MCF 10A (cell line): ENCODE measurements around the gene SLC2A1. TPM values are rescaled to one million over a fixed set of nuclear protein-coding genes. Genes with fewer than 3 reads are reported as not detected.

ENCODE experiments used
- BruUV-seq: library from RNA; stranded (reverse); fragments of 400-500 nt; replicated peaks from 2 replicates; lab custom pipeline; 2021; lab: Mats Ljungman, UMichigan
- CTCF ChIA-PET: fragments of 300-600 bp; sonication (Branson Sonifier 250); formaldehyde crosslinking; extraction: SDS; loops from one replicate; lab custom pipeline; 2021; ENCODE audit warnings: antibody characterized with exemption, inconsistent platforms; lab: Yijun Ruan, JAX
- POLR2A ChIA-PET: fragments of 300-600, 350-650 bp; sonication (Branson Sonifier 250); formaldehyde crosslinking; extraction: SDS; loops from one replicate; lab custom pipeline; 2020; ENCODE audit warnings: antibody characterized with exemption, inconsistent platforms; lab: Yijun Ruan, JAX
- DNase-seq: peaks from one replicate; pipeline ENCODE4 v3.0.0-alpha.2; 2018; ENCODE audit not compliant: unreplicated experiment
- H3K27ac Mint-ChIP-seq: one replicate; pipeline ENCODE4 v1.8.0; 2022; ENCODE audit warnings: mild to moderate bottlenecking, low read depth, mixed read lengths; ENCODE audit not compliant: unreplicated experiment
- H3K27me3 Mint-ChIP-seq: one replicate; pipeline ENCODE4 v1.8.0; 2022; ENCODE audit warnings: mixed read lengths; ENCODE audit not compliant: insufficient read depth, unreplicated experiment
- H3K36me3 Mint-ChIP-seq: one replicate; pipeline ENCODE4 v1.8.0; 2022; ENCODE audit warnings: mild to moderate bottlenecking, moderate library complexity, mixed read lengths; ENCODE audit not compliant: insufficient read depth, unreplicated experiment
- H3K4me1 Mint-ChIP-seq: one replicate; pipeline ENCODE4 v1.8.0; 2022; ENCODE audit warnings: mixed read lengths; ENCODE audit not compliant: insufficient read depth, unreplicated experiment
- H3K4me3 Mint-ChIP-seq: one replicate; pipeline ENCODE4 v1.8.0; 2022; ENCODE audit warnings: mild to moderate bottlenecking, moderate library complexity, mixed read lengths; ENCODE audit not compliant: unreplicated experiment
- H3K9me3 Mint-ChIP-seq: one replicate; pipeline ENCODE4 v1.8.0; 2022; ENCODE audit warnings: mixed read lengths; ENCODE audit not compliant: unreplicated experiment
- intact Hi-C: fragments of 100-400 bp; cut with micrococcal nuclease; formaldehyde crosslinking; loops from 2 replicates; pipeline ENCODE4 v1.14.1; 2022
- total RNA-seq: library from RNA; stranded (reverse); gene quantifications from 2 replicates; pipeline ENCODE4 v1.2.3, GENCODE V29; 2022
- TF ChIP-seq, protein P1 (sequence below): fragments of 200-600 bp; IDR thresholded peaks from one replicate; pipeline ENCODE4 v1.8.0; 2022; ENCODE audit warnings: antibody characterized with exemption, mild to moderate bottlenecking; ENCODE audit not compliant: unreplicated experiment

SLC2A1 gene
- total RNA-seq, 1 experiment from 2014 or later = 87.5 TPM

GRCh38 chr1:42935313-42935895 lies 23.3 kb downstream of the SLC2A1 start:
- intact Hi-C loops = no loop called here
- POLR2A ChIA-PET = interaction anchor here (1.0 to 12.1 kb wide), 8 partner anchors 11 to 138 kb away, joined by 3 to 403 read pairs (median 11); partner anchors contain the start of gene SLC2A1
- no peaks in the 10 kb centered on the region for H3K27me3 Mint-ChIP-seq
- TF ChIP-seq, protein P1, sequence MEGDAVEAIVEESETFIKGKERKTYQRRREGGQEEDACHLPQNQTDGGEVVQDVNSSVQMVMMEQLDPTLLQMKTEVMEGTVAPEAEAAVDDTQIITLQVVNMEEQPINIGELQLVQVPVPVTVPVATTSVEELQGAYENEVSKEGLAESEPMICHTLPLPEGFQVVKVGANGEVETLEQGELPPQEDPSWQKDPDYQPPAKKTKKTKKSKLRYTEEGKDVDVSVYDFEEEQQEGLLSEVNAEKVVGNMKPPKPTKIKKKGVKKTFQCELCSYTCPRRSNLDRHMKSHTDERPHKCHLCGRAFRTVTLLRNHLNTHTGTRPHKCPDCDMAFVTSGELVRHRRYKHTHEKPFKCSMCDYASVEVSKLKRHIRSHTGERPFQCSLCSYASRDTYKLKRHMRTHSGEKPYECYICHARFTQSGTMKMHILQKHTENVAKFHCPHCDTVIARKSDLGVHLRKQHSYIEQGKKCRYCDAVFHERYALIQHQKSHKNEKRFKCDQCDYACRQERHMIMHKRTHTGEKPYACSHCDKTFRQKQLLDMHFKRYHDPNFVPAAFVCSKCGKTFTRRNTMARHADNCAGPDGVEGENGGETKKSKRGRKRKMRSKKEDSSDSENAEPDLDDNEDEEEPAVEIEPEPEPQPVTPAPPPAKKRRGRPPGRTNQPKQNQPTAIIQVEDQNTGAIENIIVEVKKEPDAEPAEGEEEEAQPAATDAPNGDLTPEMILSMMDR = no peak
- no TSS peak for BruUV-seq
- H3K4me1 Mint-ChIP-seq = peaks cover 61% of the 10 kb centered on the region
- H3K4me3 Mint-ChIP-seq = no peak overlapping the region
- no peak for DNase-seq
- CTCF ChIA-PET = interaction anchor here (0.7 to 5.9 kb wide), 7 partner anchors 9 to 788 kb away, joined by 3 to 39 read pairs (median 4); no protein-coding TSS in a partner anchor
- peaks cover 34% of the 10 kb centered on the region for H3K36me3 Mint-ChIP-seq
- no peaks in the 10 kb centered on the region for H3K9me3 Mint-ChIP-seq
- no peak overlapping the region for H3K27ac Mint-ChIP-seq

GRCh38 chr1:42934541-42935312 lies 23.9 kb downstream of the SLC2A1 start:
- H3K4me1 Mint-ChIP-seq = peaks cover 55% of the 10 kb centered on the region
- no peak overlapping the region for H3K4me3 Mint-ChIP-seq
- peaks cover 34% of the 10 kb centered on the region for H3K36me3 Mint-ChIP-seq
- intact Hi-C loops = no loop called here
- CTCF ChIA-PET = interaction anchor here (1.1 to 5.9 kb wide), 3 partner anchors 12 to 351 kb away, joined by 3 to 39 read pairs (median 32); no protein-coding TSS in a partner anchor
- no peak overlapping the region for H3K27ac Mint-ChIP-seq
- TF ChIP-seq, protein P1 = no peak
- H3K9me3 Mint-ChIP-seq = no peaks in the 10 kb centered on the region
- POLR2A ChIA-PET = interaction anchor here (0.7 to 12.1 kb wide), 3 partner anchors 10 to 114 kb away, joined by 4 to 403 read pairs (median 12); partner anchors contain the start of gene SLC2A1
- no TSS peak for BruUV-seq
- no peak for DNase-seq
- H3K27me3 Mint-ChIP-seq = no peaks in the 10 kb centered on the region

DNA sequence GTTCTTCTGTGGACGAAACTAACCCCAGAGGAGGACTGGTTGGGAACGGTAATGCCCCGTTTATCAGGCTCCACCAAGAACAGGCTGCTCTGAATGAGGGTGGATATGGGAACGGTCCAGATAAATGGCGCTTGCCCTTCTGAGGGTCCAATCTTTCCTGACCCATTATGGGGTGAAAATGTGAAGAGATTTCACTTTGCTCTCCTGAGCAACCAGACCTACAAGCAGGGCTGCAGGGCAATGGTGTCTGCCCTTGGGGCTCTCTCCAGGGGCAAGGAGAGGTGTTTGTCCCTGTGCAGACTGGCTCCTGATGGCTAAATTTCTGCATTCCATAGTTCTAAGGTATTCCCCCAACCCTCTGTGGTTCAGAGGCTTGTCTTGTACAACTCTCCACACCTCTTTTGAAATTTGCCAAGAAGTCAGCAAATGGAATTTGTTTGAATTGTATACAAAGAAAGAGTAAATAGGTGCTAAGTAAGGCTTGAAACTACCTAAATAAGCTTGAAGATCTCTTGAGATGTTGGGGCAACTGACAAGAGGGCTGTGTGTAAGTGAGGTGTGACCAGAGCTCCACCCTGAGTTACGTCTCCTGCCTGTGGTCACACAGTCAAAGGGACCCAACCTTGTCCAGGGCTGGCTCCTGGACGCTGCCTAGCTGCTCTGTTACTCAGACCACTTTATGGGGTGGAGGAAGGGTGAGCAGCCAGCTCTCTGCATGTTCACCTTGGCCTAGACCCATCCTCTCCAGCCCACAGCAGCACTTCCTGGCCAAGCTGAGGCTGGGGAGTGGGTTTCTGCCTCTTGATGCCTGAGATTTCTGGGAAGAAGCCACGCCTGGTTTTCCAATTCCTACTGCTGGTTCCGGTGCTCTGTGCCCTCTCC lies 24.8 kb downstream of the SLC2A1 start:
- H3K36me3 Mint-ChIP-seq = peaks cover 40% of the 10 kb centered on the region
- intact Hi-C loops = no loop called here
- H3K9me3 Mint-ChIP-seq = no peaks in the 10 kb centered on the region
- H3K4me3 Mint-ChIP-seq = no peak overlapping the region
- TF ChIP-seq, protein P1 = no peak
- DNase-seq = no peak
- H3K27me3 Mint-ChIP-seq = no peaks in the 10 kb centered on the region
- CTCF ChIA-PET = interaction anchor here (0.6 to 5.9 kb wide), 3 partner anchors 11 to 140 kb away, joined by 3 to 39 read pairs (median 32); no protein-coding TSS in a partner anchor
- no peak overlapping the region for H3K27ac Mint-ChIP-seq
- H3K4me1 Mint-ChIP-seq = peaks cover 52% of the 10 kb centered on the region
- no TSS peak for BruUV-seq
- POLR2A ChIA-PET = interaction anchor here (0.7 to 12.1 kb wide), 3 partner anchors 9 to 115 kb away, joined by 4 to 403 read pairs (median 12); partner anchors contain the start of gene SLC2A1
